Measurements from ENCODE around the gene PTCRA. TPM values are rescaled to one million over a fixed set of nuclear protein-coding genes. Genes with fewer than 3 reads are reported as not detected.

The PTCRA gene
- total RNA-seq, 1 donor from 2014 or later: not detected

GRCh38 chr6:42921801-42922200, 5.9 kb downstream of the PTCRA start:
- H3K9me3 ChIP-seq: no peaks in the 10 kb centered on the region
- no peaks in the 10 kb centered on the region for H3K36me3 ChIP-seq
- DNase-seq (ENCODE audit: extremely low spot score in 2 of 2): no peak
- H3K27ac ChIP-seq: no peak overlapping the region
- TF ChIP-seq POLR2AphosphoS5 (IDR thresholded peaks at IDR 0.05; ENCODE audit: insufficient read depth in 1 of 2, low read depth in 1 of 2): no peak
- no peak for TF ChIP-seq POLR2A (IDR thresholded peaks at IDR 0.05)
- TF ChIP-seq, protein P1, sequence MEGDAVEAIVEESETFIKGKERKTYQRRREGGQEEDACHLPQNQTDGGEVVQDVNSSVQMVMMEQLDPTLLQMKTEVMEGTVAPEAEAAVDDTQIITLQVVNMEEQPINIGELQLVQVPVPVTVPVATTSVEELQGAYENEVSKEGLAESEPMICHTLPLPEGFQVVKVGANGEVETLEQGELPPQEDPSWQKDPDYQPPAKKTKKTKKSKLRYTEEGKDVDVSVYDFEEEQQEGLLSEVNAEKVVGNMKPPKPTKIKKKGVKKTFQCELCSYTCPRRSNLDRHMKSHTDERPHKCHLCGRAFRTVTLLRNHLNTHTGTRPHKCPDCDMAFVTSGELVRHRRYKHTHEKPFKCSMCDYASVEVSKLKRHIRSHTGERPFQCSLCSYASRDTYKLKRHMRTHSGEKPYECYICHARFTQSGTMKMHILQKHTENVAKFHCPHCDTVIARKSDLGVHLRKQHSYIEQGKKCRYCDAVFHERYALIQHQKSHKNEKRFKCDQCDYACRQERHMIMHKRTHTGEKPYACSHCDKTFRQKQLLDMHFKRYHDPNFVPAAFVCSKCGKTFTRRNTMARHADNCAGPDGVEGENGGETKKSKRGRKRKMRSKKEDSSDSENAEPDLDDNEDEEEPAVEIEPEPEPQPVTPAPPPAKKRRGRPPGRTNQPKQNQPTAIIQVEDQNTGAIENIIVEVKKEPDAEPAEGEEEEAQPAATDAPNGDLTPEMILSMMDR (IDR thresholded peaks at IDR 0.05): no peak
- intact Hi-C loops (cut with DNase I): no loop called here
- H3K4me1 ChIP-seq: no peaks in the 10 kb centered on the region
- H3K4me3 ChIP-seq: no peak overlapping the region
- H3K27me3 ChIP-seq: no peaks in the 10 kb centered on the region

- no peaks in the 10 kb centered on the region for H3K4me1 ChIP-seq
- H3K27me3 ChIP-seq: no peaks in the 10 kb centered on the region
- TF ChIP-seq POLR2AphosphoS5 (IDR thresholded peaks at IDR 0.05; ENCODE audit: insufficient read depth in 1 of 2, low read depth in 1 of 2): no peak
- TF ChIP-seq POLR2A (IDR thresholded peaks at IDR 0.05): no peak
- TF ChIP-seq, protein P1 (IDR thresholded peaks at IDR 0.05): no peak
- no peak overlapping the region for H3K4me3 ChIP-seq
- H3K9me3 ChIP-seq: no peaks in the 10 kb centered on the region
- no peak overlapping the region for H3K27ac ChIP-seq
- no peaks in the 10 kb centered on the region for H3K36me3 ChIP-seq
- DNase-seq (ENCODE audit: extremely low spot score in 2 of 2): no peak
- intact Hi-C loops (cut with DNase I): no loop called here
Observed at GRCh38 chr6:42923666-42924065, 7.8 kb downstream of the PTCRA start.

GRCh38 chr6:42925248-42925857, 9.5 kb downstream of the PTCRA start:
- intact Hi-C loops (cut with DNase I): no loop called here
- Histone ChIP-seq H3K4me3 (no peak overlapping the region), H3K9me3 (no peaks in the 10 kb centered on the region), H3K27ac (no peak overlapping the region), H3K27me3 (no peaks in the 10 kb centered on the region), H3K4me1 (peaks cover 6% of the 10 kb centered on the region), H3K36me3 (no peaks in the 10 kb centered on the region)
- no peak for DNase-seq (ENCODE audit: extremely low spot score in 2 of 2)
- TF ChIP-seq POLR2AphosphoS5 (IDR thresholded peaks at IDR 0.05; ENCODE audit: insufficient read depth in 1 of 2, low read depth in 1 of 2) (no peak), POLR2A (IDR thresholded peaks at IDR 0.05) (no peak)
- TF ChIP-seq, protein P1 (IDR thresholded peaks at IDR 0.05): no peak

DNA sequence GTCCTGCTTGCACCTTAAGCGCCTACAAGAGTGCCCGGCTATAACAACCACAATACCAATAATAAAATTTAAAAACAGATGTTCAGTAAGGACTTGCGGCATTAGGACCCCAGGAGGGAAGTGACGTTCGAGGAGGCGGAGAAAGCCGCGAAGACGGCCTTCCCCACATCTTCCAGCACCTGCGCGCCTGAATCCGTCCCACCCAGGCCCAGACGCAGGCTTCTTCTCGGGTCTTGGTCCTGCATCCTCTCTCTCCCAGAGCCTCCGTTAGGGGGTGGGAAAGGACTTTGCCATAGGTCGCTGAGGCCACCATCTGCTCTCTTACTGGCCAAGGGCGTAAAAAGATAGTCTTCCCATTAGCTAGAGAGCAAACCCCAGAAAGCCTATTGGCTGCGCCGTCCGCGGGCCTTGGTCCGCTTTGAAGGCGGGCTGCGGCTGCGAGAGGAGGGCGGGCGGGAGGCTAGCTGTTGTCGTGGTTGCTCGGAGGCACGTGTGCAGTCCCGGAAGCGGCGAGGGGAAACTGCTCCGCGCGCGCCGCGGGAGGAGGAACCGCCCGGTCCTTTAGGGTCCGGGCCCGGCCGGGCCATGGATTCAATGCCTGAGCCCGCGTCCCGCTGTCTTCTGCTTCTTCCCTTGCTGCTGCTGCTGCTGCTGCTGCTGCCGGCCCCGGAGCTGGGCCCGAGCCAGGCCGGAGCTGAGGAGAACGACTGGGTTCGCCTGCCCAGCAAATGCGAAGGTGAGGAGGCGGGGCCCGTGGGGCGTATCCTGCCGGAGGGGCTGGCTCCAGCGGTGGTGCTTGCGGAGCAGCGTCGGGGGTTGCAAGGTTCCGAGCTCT, 13.3 kb downstream of the PTCRA start, which contains the start of gene CNPY3:
TSS of gene CNPY3 (plus strand) at position 495 of the 835 bp plus-strand sequence. CDS start at position 586, 91 bp downstream.
- H3K9me3 ChIP-seq: no peaks in the 10 kb centered on the region
- peak in 1 of 2 donors; percentile 96 for DNase-seq (ENCODE audit: extremely low spot score in 2 of 2)
- H3K27me3 ChIP-seq: no peaks in the 10 kb centered on the region
- TF ChIP-seq, protein P1 (IDR thresholded peaks at IDR 0.05): peak in 1 of 3 experiments; percentile 5
- peak; percentile 83 to 88 for TF ChIP-seq POLR2AphosphoS5 (IDR thresholded peaks at IDR 0.05; ENCODE audit: insufficient read depth in 1 of 2, low read depth in 1 of 2)
- peak in 1 of 2 donors; percentile 11 for TF ChIP-seq POLR2A (IDR thresholded peaks at IDR 0.05)
- peaks cover 40% of the 10 kb centered on the region for H3K4me1 ChIP-seq
- peak within 1 kb of the TSS; percentile 61 to 69 for H3K4me3 ChIP-seq
- intact Hi-C loops (cut with DNase I): no loop called here
- H3K27ac ChIP-seq: peak within 1 kb of the TSS; percentile 93
- peaks cover 0 to 4% of the 10 kb centered on the region in 2 donors for H3K36me3 ChIP-seq
